ENCODE data around the gene SRGAP2C. TPM values are rescaled to one million over a fixed set of nuclear protein-coding genes. Genes with fewer than 3 reads are reported as not detected.
"Not testable (repeated sequence)": the region's sequence is repeated elsewhere in the genome, so short reads cannot be mapped to it uniquely, and the experiment has no call there.

The SRGAP2C gene
- polyA plus RNA-seq, 1 of the 3 experiments (the other 2 are of a cell fraction), result 3.2 TPM

DNA sequence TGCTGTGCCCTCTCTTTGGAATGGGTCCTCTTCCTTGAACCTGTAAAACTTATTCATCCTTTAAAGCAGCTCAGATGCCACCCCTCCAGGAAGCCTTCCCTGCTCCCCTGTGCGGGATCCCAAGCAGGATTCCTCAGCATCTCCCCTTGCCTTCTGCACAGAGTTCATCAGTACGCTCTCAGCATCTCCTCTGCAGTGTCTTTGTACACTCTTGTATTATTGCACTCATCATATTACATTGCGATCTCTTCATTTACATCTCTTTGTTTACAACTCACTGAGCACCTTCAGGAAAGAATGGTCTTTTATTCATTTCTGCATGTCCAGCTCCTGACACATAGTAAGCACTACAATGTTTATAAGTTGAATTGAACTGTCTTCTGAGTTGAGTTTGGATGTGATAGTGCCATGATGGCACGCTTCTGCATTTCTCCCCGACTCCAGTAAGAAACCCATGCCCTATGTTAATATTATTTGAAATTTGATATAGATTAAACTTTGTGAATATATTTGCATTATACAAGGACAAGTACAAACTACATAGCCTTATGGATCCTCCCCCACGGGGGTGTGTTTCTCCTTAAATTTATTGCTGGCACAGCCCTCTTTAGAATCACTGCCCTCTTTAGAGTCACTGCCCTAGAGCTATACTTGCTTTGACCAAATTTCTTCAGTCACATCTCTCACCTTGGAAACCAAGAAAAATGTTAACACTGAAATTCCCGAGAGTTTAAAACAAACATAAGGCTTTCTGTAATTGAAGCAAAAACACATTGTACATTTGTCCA lies 12.5 kb downstream of the SRGAP2C start:
- H3K27ac ChIP-seq (ENCODE audit: low read depth in 2 of 2, low read length in 1 of 2); H2AFZ ChIP-seq (ENCODE audit: low read depth); H3F3A ChIP-seq (replicated peaks; ENCODE audit: insufficient read depth); H4K20me1 ChIP-seq (ENCODE audit: insufficient read depth); H3K4me2 ChIP-seq; H3K4me3 ChIP-seq (ENCODE audit: low read depth in 2 of 2, low read length in 1 of 2); POLR2A ChIA-PET; H3K36me3 ChIP-seq (replicated peaks in 1 of 2; ENCODE audit: control insufficient read depth in 1 of 2, insufficient read depth in 2 of 2, low read length in 1 of 2); H3K9me3 ChIP-seq; CTCF ChIA-PET; H3K9ac ChIP-seq; H3K4me1 ChIP-seq (ENCODE audit: control insufficient read depth in 1 of 2, insufficient read depth in 2 of 2, low read depth in 1 of 2, low read length in 1 of 2); H3K27me3 ChIP-seq (ENCODE audit: insufficient read depth); DNase-seq; H3K9me2 ChIP-seq; H3K79me2 ChIP-seq (ENCODE audit: insufficient read depth): not testable (repeated sequence)
- WGBS (ENCODE audit: low lambda C conversion rate), result 98% methylated on average over 3 of the region's 7 CpGs

GRCh38 chr1:121199763-121200162 lies 15.0 kb downstream of the SRGAP2C start:
- H3K9me2 ChIP-seq; H2AFZ ChIP-seq (ENCODE audit: low read depth); H3K9ac ChIP-seq; H3K36me3 ChIP-seq (replicated peaks in 1 of 2; ENCODE audit: control insufficient read depth in 1 of 2, insufficient read depth in 2 of 2, low read length in 1 of 2); H3K4me3 ChIP-seq (ENCODE audit: low read depth in 2 of 2, low read length in 1 of 2); H4K20me1 ChIP-seq (ENCODE audit: insufficient read depth); H3K27ac ChIP-seq (ENCODE audit: low read depth in 2 of 2, low read length in 1 of 2); H3K79me2 ChIP-seq (ENCODE audit: insufficient read depth); H3K4me1 ChIP-seq (ENCODE audit: control insufficient read depth in 1 of 2, insufficient read depth in 2 of 2, low read depth in 1 of 2, low read length in 1 of 2); DNase-seq; POLR2A ChIA-PET; H3K9me3 ChIP-seq; H3K27me3 ChIP-seq (ENCODE audit: insufficient read depth); CTCF ChIA-PET; H3K4me2 ChIP-seq; H3F3A ChIP-seq (replicated peaks; ENCODE audit: insufficient read depth): not testable (repeated sequence)
- 86% methylated on average over 1 of the region's 3 CpGs for WGBS (ENCODE audit: low lambda C conversion rate)

- H3K4me3 ChIP-seq (ENCODE audit: low read depth in 2 of 2, low read length in 1 of 2); H3K79me2 ChIP-seq (ENCODE audit: insufficient read depth); CTCF ChIA-PET; H3F3A ChIP-seq (replicated peaks; ENCODE audit: insufficient read depth); H3K27ac ChIP-seq (ENCODE audit: low read depth in 2 of 2, low read length in 1 of 2); H3K9ac ChIP-seq; H3K9me2 ChIP-seq; H4K20me1 ChIP-seq (ENCODE audit: insufficient read depth); H2AFZ ChIP-seq (ENCODE audit: low read depth); H3K4me1 ChIP-seq (ENCODE audit: control insufficient read depth in 1 of 2, insufficient read depth in 2 of 2, low read depth in 1 of 2, low read length in 1 of 2); H3K27me3 ChIP-seq (ENCODE audit: insufficient read depth); POLR2A ChIA-PET; H3K9me3 ChIP-seq; DNase-seq; H3K4me2 ChIP-seq; H3K36me3 ChIP-seq (replicated peaks in 1 of 2; ENCODE audit: control insufficient read depth in 1 of 2, insufficient read depth in 2 of 2, low read length in 1 of 2): not testable (repeated sequence)
- no CpG with 5 or more reads among the region's 1 CpG for WGBS (ENCODE audit: low lambda C conversion rate)
Observed at GRCh38 chr1:121200232-121200631, 15.5 kb downstream of the SRGAP2C start.

GRCh38 chr1:121200985-121201981 lies 16.5 kb downstream of the SRGAP2C start:
- H3K79me2 ChIP-seq (ENCODE audit: insufficient read depth); H3F3A ChIP-seq (replicated peaks; ENCODE audit: insufficient read depth); DNase-seq; H3K36me3 ChIP-seq (replicated peaks in 1 of 2; ENCODE audit: control insufficient read depth in 1 of 2, insufficient read depth in 2 of 2, low read length in 1 of 2); POLR2A ChIA-PET; H3K4me1 ChIP-seq (ENCODE audit: control insufficient read depth in 1 of 2, insufficient read depth in 2 of 2, low read depth in 1 of 2, low read length in 1 of 2); CTCF ChIA-PET; H3K4me3 ChIP-seq (ENCODE audit: low read depth in 2 of 2, low read length in 1 of 2); H3K27me3 ChIP-seq (ENCODE audit: insufficient read depth); H4K20me1 ChIP-seq (ENCODE audit: insufficient read depth); H3K9me3 ChIP-seq; H3K9me2 ChIP-seq; H2AFZ ChIP-seq (ENCODE audit: low read depth); H3K9ac ChIP-seq: not testable (repeated sequence)
- 60% methylated on average over 9 of the region's 13 CpGs for WGBS (ENCODE audit: low lambda C conversion rate)
- peak overlapping the region; percentile 5; the same call in 1 of the 2 replicates for H3K4me2 ChIP-seq
- H3K27ac ChIP-seq (ENCODE audit: low read depth in 2 of 2, low read length in 1 of 2), result peak overlapping the region in 1 of 2 experiments; percentile 40; a peak in 2 of 4 replicates
